Activated CD4-positive, alpha-beta T cell treated with anti-CD3 and anti-CD28 coated beads for 48 hours (primary cell): ENCODE results near the gene SENP5.
"Not testable (repeated sequence)": the region's sequence is repeated elsewhere in the genome, so short reads cannot be mapped to it uniquely, and the experiment has no call there.

ENCODE experiments used
- DNase-seq: peaks from one replicate; pipeline ENCODE4 v3.0.0-alpha.2; 2020

SENP5 gene

GRCh38 chr3:196944037-196944790, 76.5 kb downstream of the SENP5 start:
- DNase-seq: not testable (repeated sequence)

- DNase-seq: no peak
Measured at GRCh38 chr3:196947136-196947859, 79.6 kb downstream of the SENP5 start.

GRCh38 chr3:196947860-196948441, 80.2 kb downstream of the SENP5 start:
- DNase-seq: no peak

GRCh38 chr3:196948442-196949284, 80.9 kb downstream of the SENP5 start:
- DNase-seq: no peak

GRCh38 chr3:196949285-196949619, 81.5 kb downstream of the SENP5 start:
- no peak for DNase-seq

- DNase-seq: no peak
Measured at GRCh38 chr3:196949750-196950149, 82.0 kb downstream of the SENP5 start.

GRCh38 chr3:196951371-196951770, 83.7 kb downstream of the SENP5 start:
- no peak for DNase-seq

GRCh38 chr3:196954832-196955231, 87.1 kb downstream of the SENP5 start:
- no peak for DNase-seq

- no peak for DNase-seq
Measured at GRCh38 chr3:196962108-196962929, 94.6 kb downstream of the SENP5 start.

GRCh38 chr3:196962930-196963630, 95.4 kb downstream of the SENP5 start:
- DNase-seq: no peak

GRCh38 chr3:196963631-196963953, 95.9 kb downstream of the SENP5 start:
- no peak for DNase-seq

GRCh38 chr3:196965112-196965803, 97.5 kb downstream of the SENP5 start:
- DNase-seq: no peak

GRCh38 chr3:196965804-196966173, 98.1 kb downstream of the SENP5 start:
- DNase-seq: no peak

GRCh38 chr3:196966526-196967401, 99.0 kb downstream of the SENP5 start:
- no peak for DNase-seq

GRCh38 chr3:196967412-196968232, 99.9 kb downstream of the SENP5 start:
- DNase-seq: no peak

- peak; percentile 50 for DNase-seq
Measured at GRCh38 chr3:196968233-196969133, 100.8 kb downstream of the SENP5 start, which contains the start of gene PIGZ. TSS of gene PIGZ (minus strand) at chr3:196968833. CDS start at chr3:196952031, 16,802 bp downstream.

GRCh38 chr3:196969134-196969659, 101.5 kb downstream of the SENP5 start:
- DNase-seq: peak; percentile 59
